Esophagus muscularis mucosa (tissue), 4 donors: ENCODE results near the gene RALGAPA1.

Experiments
- EP300 ChIP-seq: sonication (generic); formaldehyde crosslinking; IDR thresholded peaks from one replicate; pipeline ENCODE4 v1.6.1; 2017; ENCODE audit warnings: antibody characterized with exemption
- POLR2A ChIP-seq: fragments of 450-650 bp; IDR thresholded peaks from one replicate; pipeline ENCODE4 v1.6.1; 2017; ENCODE audit warnings: antibody characterized with exemption, moderate library complexity, mild to moderate bottlenecking, low read depth
- TF ChIP-seq, protein P1 (sequence below), 3 experiments: fragments of 200-600 bp in 2 of 3; fragments of 450-650 bp in 1 of 3; sonication (generic) in 2 of 3; IDR thresholded peaks; one replicate each; pipeline ENCODE4 v1.5.1; 2017 to 2019; ENCODE audit warnings: antibody characterized with exemption in 3 of 3, mild to moderate bottlenecking in 2 of 3, moderate library complexity in 1 of 3

DNA sequence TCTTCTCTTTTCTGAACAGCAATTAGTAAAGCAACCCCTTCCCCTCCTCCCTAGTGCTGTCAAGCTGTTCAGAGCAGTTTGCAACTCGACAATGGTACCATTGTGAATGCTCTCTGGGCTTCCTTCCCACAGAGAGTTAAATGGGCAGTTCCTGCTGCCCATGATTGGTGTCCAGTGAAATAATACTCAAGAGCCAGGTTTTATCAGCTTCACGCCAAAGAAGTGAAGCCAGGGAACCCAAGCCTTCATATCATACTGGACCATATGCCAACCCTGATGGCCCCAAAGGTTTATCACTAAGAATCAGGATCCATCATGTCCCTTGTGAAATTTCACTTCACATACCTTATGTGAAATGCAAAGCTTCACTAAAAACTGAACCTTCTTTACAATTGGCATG is 250.4 kb downstream of the RALGAPA1 start:
- TF ChIP-seq, protein P1, sequence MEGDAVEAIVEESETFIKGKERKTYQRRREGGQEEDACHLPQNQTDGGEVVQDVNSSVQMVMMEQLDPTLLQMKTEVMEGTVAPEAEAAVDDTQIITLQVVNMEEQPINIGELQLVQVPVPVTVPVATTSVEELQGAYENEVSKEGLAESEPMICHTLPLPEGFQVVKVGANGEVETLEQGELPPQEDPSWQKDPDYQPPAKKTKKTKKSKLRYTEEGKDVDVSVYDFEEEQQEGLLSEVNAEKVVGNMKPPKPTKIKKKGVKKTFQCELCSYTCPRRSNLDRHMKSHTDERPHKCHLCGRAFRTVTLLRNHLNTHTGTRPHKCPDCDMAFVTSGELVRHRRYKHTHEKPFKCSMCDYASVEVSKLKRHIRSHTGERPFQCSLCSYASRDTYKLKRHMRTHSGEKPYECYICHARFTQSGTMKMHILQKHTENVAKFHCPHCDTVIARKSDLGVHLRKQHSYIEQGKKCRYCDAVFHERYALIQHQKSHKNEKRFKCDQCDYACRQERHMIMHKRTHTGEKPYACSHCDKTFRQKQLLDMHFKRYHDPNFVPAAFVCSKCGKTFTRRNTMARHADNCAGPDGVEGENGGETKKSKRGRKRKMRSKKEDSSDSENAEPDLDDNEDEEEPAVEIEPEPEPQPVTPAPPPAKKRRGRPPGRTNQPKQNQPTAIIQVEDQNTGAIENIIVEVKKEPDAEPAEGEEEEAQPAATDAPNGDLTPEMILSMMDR (IDR thresholded peaks at IDR 0.05), result no peak
- no peak for TF ChIP-seq EP300
- no peak for TF ChIP-seq POLR2A
